HCT116 (cell line): ENCODE results near the gene TSSK2. TPM values are rescaled to one million over a fixed set of nuclear protein-coding genes. Genes with fewer than 3 reads are reported as not detected.

ENCODE experiments used
- ATAC-seq: fragments of 200-7000 bp; cut with Tn5 transposase; 2 replicates; pipeline ENCODE4 v1.9.1; 2020; ENCODE audit warnings: mild to moderate bottlenecking, moderate library complexity
- BruUV-seq: library from RNA; stranded (reverse); fragments of 400-500 nt; replicated peaks from 2 replicates; lab custom pipeline; 2021; lab: Mats Ljungman, UMichigan
- CTCF ChIA-PET: fragments of 300-600 bp; sonication (Branson Sonifier 250); formaldehyde crosslinking; loops from one replicate; lab custom pipeline; 2021; ENCODE audit warnings: antibody characterized with exemption; lab: Charles Lee
- POLR2A ChIA-PET: fragments of 300-600, 350-600 bp; sonication (Branson Sonifier 250); formaldehyde crosslinking; loops from one replicate; lab custom pipeline; 2021; ENCODE audit warnings: antibody characterized with exemption; lab: Charles Lee
- RAD21 ChIA-PET, 2 experiments: fragments of 300-600 bp; sonication (Branson Sonifier 250); formaldehyde crosslinking; loops; one replicate each; lab custom pipeline; 2023; ENCODE audit warnings: low total read pairs in 2 of 2; ENCODE audit not compliant: uncharacterized antibody in 2 of 2, unreplicated experiment in 2 of 2, low non-redundant PET in 1 of 2; lab: Charles Lee
- DNase-seq: peaks from one replicate; pipeline ENCODE4 v3.0.0-alpha.2; 2010; ENCODE audit warnings: low read depth, low spot score
- H2AFZ ChIP-seq: fragments of 200-600 bp; shearing (Covaris generic), sonication (generic); 2 replicates; pipeline ENCODE4 v1.6.1; 2017; ENCODE audit warnings: low read depth, mixed run types, mixed read lengths, antibody characterized with exemption, low read length; ENCODE audit not compliant: poor library complexity, severe bottlenecking
- H3K27ac ChIP-seq: 2 replicates; pipeline ENCODE4 v1.5.1; 2012; ENCODE audit warnings: low read depth, low read length
- H3K27me3 ChIP-seq: fragments of 200-600 bp; sonication (generic); 2 replicates; pipeline ENCODE4 v1.6.1; 2016; ENCODE audit warnings: mixed run types, low read length, mixed read lengths; ENCODE audit not compliant: insufficient read depth
- H3K36me3 ChIP-seq, 2 experiments: fragments of 200-500 bp in 1 of 2; fragments of 200-600 bp in 1 of 2; sonication (Bioruptor generic) in 1 of 2; sonication (generic) in 1 of 2; 2 replicates each; pipeline versions ENCODE4 v1.5.1 to v1.6.1; 2014 to 2016; ENCODE audit warnings: low read length in 2 of 2, inconsistent platforms in 1 of 2, mixed read lengths in 1 of 2, mixed run types in 1 of 2; ENCODE audit not compliant: insufficient read depth in 2 of 2, control insufficient read depth in 1 of 2
- H3K4me1 ChIP-seq, 2 experiments: fragments of 200-600 bp in 1 of 2; sonication (generic) in 1 of 2; 2 replicates each; pipeline versions ENCODE4 v1.5.1 to v1.6.1; 2012 to 2017; ENCODE audit warnings: low read length in 2 of 2, inconsistent platforms in 1 of 2, mild to moderate bottlenecking in 1 of 2, mixed read lengths in 1 of 2, mixed run types in 1 of 2, moderate library complexity in 1 of 2; ENCODE audit not compliant: insufficient read depth in 2 of 2, control insufficient read depth in 1 of 2
- H3K4me2 ChIP-seq: fragments of 200-600 bp; sonication (generic); 2 replicates; pipeline ENCODE4 v1.6.1; 2017; ENCODE audit warnings: mixed run types, low read length, mixed read lengths
- H3K4me3 ChIP-seq, 2 experiments: fragments of 200-600 bp in 1 of 2; sonication (generic) in 1 of 2; replicated peaks in 1 of 2; 2 replicates each; pipeline ENCODE4 v1.5.1; 2011 to 2016; ENCODE audit warnings: low read length in 2 of 2, control low read depth in 1 of 2, low read depth in 1 of 2, mild to moderate bottlenecking in 1 of 2, mixed read lengths in 1 of 2, mixed run types in 1 of 2
- H3K79me2 ChIP-seq: fragments of 200-600 bp; sonication (generic); 2 replicates; pipeline ENCODE4 v1.6.1; 2017; ENCODE audit warnings: mild to moderate bottlenecking, mixed run types, low read length, moderate library complexity, mixed read lengths; ENCODE audit not compliant: insufficient read depth
- H3K9ac ChIP-seq: fragments of 200-600 bp; sonication (generic); 2 replicates; pipeline ENCODE4 v1.6.1; 2016; ENCODE audit warnings: low read length, mixed read lengths
- H3K9me2 ChIP-seq: fragments of 200-600 bp; sonication (generic), shearing (Covaris generic); 2 replicates; pipeline ENCODE4 v1.6.1; 2017; ENCODE audit warnings: mixed run types, mild to moderate bottlenecking, moderate library complexity; ENCODE audit not compliant: insufficient read depth
- H3K9me3 ChIP-seq, 2 experiments: fragments of 200-500 bp in 1 of 2; fragments of 200-600 bp in 1 of 2; sonication (Bioruptor generic) in 1 of 2; sonication (generic) in 1 of 2; 2 replicates each; pipeline ENCODE4 v1.6.1; 2014 to 2017; ENCODE audit warnings: low read length in 2 of 2, mixed read lengths in 2 of 2, inconsistent platforms in 1 of 2, low read depth in 1 of 2, mild to moderate bottlenecking in 1 of 2, mixed run types in 1 of 2, moderate library complexity in 1 of 2; ENCODE audit not compliant: control insufficient read depth in 1 of 2, insufficient read depth in 1 of 2
- H4K20me1 ChIP-seq: fragments of 200-600 bp; sonication (generic), shearing (Covaris generic); 2 replicates; pipeline ENCODE4 v1.6.1; 2017; ENCODE audit warnings: mixed run types, mild to moderate bottlenecking, moderate library complexity; ENCODE audit not compliant: insufficient read depth
- CBX3 ChIP-seq: IDR thresholded peaks from 2 replicates; pipeline ENCODE4 v1.6.1; 2012; ENCODE audit warnings: low read depth
- CEBPB ChIP-seq: IDR thresholded peaks from 2 replicates; pipeline ENCODE4 v1.6.1; 2012; ENCODE audit warnings: low read depth
- EGR1 ChIP-seq: IDR thresholded peaks from 2 replicates; pipeline ENCODE4 v1.6.1; 2012; ENCODE audit warnings: low read depth
- EZH2 ChIP-seq: fragments of 200-600 bp; sonication (generic); IDR thresholded peaks from 2 replicates; pipeline ENCODE4 v1.6.1; 2017; ENCODE audit warnings: antibody characterized with exemption, mixed run types
- EZH2phosphoT487 ChIP-seq: fragments of 200-600 bp; IDR thresholded peaks from 2 replicates; pipeline ENCODE4 v1.6.1; 2018; ENCODE audit warnings: antibody characterized with exemption, borderline replicate concordance
- JUND ChIP-seq: IDR thresholded peaks from 2 replicates; pipeline ENCODE4 v1.6.1; 2012
- POLR2AphosphoS5 ChIP-seq: IDR thresholded peaks from 2 replicates; pipeline ENCODE4 v1.6.1; 2011; ENCODE audit warnings: mild to moderate bottlenecking, low read depth, low read length, moderate library complexity
- SIN3A ChIP-seq: IDR thresholded peaks from 2 replicates; pipeline ENCODE4 v1.6.1; 2012; ENCODE audit warnings: low read depth
- SP1 ChIP-seq: IDR thresholded peaks from 2 replicates; pipeline ENCODE4 v1.6.1; 2012; ENCODE audit warnings: low read depth
- TCF7L2 ChIP-seq: IDR thresholded peaks from 2 replicates; pipeline ENCODE4 v1.7.0; 2011; ENCODE audit warnings: borderline replicate concordance, inconsistent platforms; ENCODE audit not compliant: insufficient read depth, insufficient read length; ENCODE audit errors: extremely low read depth
- ZFX ChIP-seq: fragments of 450-650 bp; IDR thresholded peaks from 2 replicates; pipeline ENCODE4 v1.6.1; 2017
- intact Hi-C: fragments of 100-400 bp; cut with micrococcal nuclease; formaldehyde crosslinking; loops from 2 replicates; pipeline ENCODE4 v1.10.0; 2022
- total RNA-seq: library from RNA; stranded (reverse); gene quantifications from one replicate; pipeline ENCODE4 v1.2.1, GENCODE V29; 2021; ENCODE audit not compliant: unreplicated experiment
- TF ChIP-seq, protein P1 (sequence below): IDR thresholded peaks from 2 replicates; pipeline ENCODE4 v1.6.1; 2012; ENCODE audit warnings: low read depth
- TF ChIP-seq, protein P2 (sequence below): IDR thresholded peaks from 2 replicates; pipeline ENCODE4 v1.6.1; 2012

Gene TSSK2
- total RNA-seq, 1 experiment from 2014 or later, result not detected

DNA sequence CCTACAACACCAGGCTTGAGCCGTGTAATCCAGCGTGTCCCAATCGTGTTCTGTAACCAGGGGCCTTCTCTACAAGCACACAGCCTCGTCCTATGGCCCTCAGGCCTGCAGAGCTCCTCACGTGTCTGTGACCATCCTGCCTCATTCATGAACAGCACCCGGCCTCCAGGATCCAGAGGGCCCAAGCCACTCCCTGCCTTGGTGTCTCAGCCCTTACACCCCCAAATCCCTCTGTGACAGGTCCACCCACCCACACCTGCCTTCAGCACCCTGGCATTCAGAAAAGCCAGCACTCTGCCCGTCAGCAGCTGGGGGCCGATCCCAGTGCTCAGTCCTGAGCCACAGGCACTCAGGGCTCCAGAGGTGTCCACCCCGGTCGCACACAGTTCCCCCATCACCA lies 5.8 kb downstream of the TSSK2 start (continued):
- no peak for TF ChIP-seq EZH2phosphoT487

DNA sequence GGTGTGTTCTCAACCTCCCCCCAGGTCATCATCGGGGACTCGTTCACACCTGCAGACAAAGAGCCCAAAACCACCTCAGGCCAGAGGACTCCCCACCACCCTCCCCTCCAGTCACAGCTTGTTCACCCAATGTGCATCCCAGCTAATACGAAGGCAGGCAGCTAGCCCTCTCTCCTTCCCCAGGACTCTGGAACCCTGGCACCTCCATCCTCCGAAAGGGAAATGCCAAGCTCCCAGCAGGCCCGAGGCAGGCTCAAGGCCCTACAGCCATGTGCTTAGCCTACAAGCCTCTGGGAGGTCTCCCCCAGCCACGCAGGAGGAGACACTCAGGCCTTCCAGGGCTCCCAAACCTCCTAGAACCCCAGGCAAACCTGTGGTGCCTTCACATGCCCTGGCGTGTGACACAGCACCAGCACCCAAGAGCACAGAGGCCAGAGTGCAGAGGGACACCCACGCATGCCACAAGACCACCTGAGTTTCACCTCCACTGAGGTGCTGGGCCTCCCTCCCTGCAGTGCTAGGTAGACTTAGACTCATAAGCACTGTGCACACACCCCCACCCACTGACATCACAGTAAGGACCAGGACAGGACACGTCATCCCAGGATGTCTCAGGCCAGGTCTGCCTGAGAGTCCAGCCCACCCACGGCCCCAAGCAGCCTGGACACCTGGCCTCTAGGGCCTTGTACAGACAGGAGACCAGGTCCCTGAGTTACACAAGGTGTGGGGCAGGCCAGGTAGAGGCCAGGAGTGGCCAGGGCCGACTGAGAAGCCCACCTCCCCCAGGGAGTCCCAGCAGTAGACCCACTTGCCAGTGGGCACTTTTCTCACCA lies 6.5 kb downstream of the TSSK2 start:
- TF ChIP-seq JUND, result no peak
- no peak for TF ChIP-seq TCF7L2
- no peak for TF ChIP-seq EZH2phosphoT487
- no peak for TF ChIP-seq EZH2
- ATAC-seq, result no peak
- Histone ChIP-seq H2AFZ (no peak overlapping the region), H3K79me2 (peaks cover 5% of the 10 kb centered on the region; the same call in 1 of the 2 replicates), H3K36me3 (peaks cover 37 to 47% of the 10 kb centered on the region in 2 experiments; a peak in 3 of 4 replicates), H3K9me3 (no peaks in the 10 kb centered on the region), H3K4me2 (no peak overlapping the region), H3K27me3 (no peaks in the 10 kb centered on the region), H3K4me3 (no peak overlapping the region), H3K27ac (no peak overlapping the region), H3K4me1 (no peaks in the 10 kb centered on the region), H3K9ac (no peak overlapping the region), H3K9me2 (no peaks in the 10 kb centered on the region), H4K20me1 (no peaks in the 10 kb centered on the region)
- no TSS peak for BruUV-seq
- POLR2A ChIA-PET, result no interaction called here
- intact Hi-C loops, result no loop called here
- DNase-seq, result no peak
- RAD21 ChIA-PET, result no interaction called here
- CTCF ChIA-PET, result no interaction called here

DNA sequence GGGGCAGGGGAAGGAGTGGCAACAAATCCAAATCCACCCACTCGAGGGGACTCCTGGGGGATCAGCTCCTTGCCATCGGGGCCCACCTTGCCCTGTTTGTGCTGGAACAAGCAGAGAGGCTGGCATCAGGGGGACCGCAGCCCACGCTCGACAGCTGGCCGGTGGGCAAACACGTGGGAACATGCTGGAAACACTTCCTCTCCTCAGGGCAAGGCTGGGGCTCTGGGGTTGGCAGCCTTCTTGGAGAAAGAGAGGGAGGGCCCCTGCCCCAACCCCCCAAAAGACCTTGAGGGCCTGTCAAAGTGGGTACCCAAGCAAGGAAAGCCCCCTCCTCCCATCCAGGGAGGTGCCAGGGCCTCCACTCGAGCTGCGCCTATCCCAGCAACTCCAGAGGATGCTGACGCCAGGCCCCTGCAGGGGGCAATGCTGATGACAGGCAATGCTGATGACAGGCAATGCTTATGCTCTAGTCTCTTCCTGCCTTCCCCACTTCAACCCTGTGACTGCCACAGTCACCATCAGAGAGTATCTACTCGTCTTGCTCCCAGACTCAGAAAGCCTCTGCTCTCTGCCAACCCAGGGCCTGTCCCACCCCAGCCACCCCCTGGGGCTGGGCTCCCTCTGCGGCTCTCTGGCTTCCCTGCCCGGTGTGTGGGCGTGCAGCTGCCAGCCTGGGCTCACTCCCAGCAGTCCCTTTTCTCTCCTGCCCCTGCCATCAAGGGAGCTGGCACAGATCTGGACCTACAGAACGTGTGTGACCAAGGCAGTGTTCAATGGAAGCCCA lies 7.3 kb downstream of the TSSK2 start:
- RAD21 ChIA-PET, result no interaction called here
- peaks cover 37 to 42% of the 10 kb centered on the region in 2 experiments; a peak in 3 of 4 replicates for H3K36me3 ChIP-seq
- no TSS peak for BruUV-seq
- CTCF ChIA-PET, result no interaction called here
- peaks cover 11% of the 10 kb centered on the region for H3K79me2 ChIP-seq
- H3K4me1 ChIP-seq, result peaks cover 3% of the 10 kb centered on the region in 2 experiments
- intact Hi-C loops, result no loop called here
- no peaks in the 10 kb centered on the region for H3K9me2 ChIP-seq
- H3K9me3 ChIP-seq, result no peaks in the 10 kb centered on the region
- no peak overlapping the region for H3K4me3 ChIP-seq
- ATAC-seq (no peak), DNase-seq (no peak)
- POLR2A ChIA-PET, result no interaction called here
- H4K20me1 ChIP-seq, result no peaks in the 10 kb centered on the region
- no peaks in the 10 kb centered on the region for H3K27me3 ChIP-seq
- no peak overlapping the region for H2AFZ ChIP-seq
- no peak overlapping the region for H3K4me2 ChIP-seq
- H3K9ac ChIP-seq, result no peak overlapping the region
- H3K27ac ChIP-seq, result no peak overlapping the region
- no peak for TF ChIP-seq SP1
- TF ChIP-seq SIN3A, result no peak
- TF ChIP-seq, protein P1, sequence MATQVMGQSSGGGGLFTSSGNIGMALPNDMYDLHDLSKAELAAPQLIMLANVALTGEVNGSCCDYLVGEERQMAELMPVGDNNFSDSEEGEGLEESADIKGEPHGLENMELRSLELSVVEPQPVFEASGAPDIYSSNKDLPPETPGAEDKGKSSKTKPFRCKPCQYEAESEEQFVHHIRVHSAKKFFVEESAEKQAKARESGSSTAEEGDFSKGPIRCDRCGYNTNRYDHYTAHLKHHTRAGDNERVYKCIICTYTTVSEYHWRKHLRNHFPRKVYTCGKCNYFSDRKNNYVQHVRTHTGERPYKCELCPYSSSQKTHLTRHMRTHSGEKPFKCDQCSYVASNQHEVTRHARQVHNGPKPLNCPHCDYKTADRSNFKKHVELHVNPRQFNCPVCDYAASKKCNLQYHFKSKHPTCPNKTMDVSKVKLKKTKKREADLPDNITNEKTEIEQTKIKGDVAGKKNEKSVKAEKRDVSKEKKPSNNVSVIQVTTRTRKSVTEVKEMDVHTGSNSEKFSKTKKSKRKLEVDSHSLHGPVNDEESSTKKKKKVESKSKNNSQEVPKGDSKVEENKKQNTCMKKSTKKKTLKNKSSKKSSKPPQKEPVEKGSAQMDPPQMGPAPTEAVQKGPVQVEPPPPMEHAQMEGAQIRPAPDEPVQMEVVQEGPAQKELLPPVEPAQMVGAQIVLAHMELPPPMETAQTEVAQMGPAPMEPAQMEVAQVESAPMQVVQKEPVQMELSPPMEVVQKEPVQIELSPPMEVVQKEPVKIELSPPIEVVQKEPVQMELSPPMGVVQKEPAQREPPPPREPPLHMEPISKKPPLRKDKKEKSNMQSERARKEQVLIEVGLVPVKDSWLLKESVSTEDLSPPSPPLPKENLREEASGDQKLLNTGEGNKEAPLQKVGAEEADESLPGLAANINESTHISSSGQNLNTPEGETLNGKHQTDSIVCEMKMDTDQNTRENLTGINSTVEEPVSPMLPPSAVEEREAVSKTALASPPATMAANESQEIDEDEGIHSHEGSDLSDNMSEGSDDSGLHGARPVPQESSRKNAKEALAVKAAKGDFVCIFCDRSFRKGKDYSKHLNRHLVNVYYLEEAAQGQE, result no peak
- TF ChIP-seq, protein P2, sequence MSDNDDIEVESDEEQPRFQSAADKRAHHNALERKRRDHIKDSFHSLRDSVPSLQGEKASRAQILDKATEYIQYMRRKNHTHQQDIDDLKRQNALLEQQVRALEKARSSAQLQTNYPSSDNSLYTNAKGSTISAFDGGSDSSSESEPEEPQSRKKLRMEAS, result no peak
- TF ChIP-seq TCF7L2, result no peak
- no peak for TF ChIP-seq CBX3
- TF ChIP-seq EZH2phosphoT487, result no peak
- TF ChIP-seq POLR2AphosphoS5, result no peak
- TF ChIP-seq CEBPB, result no peak
- no peak for TF ChIP-seq ZFX
- TF ChIP-seq EGR1, result no peak
